Neural cell (in vitro differentiated cells): ENCODE results near the gene ASIP.

ENCODE experiments used
- MXI1 ChIP-seq: fragments of 450-650 bp; conservative IDR thresholded peaks from 2 replicates; pipeline ENCODE4 v1.6.1; 2014; ENCODE audit warnings: antibody characterized with exemption, mild to moderate bottlenecking; ENCODE audit not compliant: poor library complexity, severe bottlenecking
- TF ChIP-seq, protein P1 (sequence below): fragments of 450-650 bp; IDR thresholded peaks from 2 replicates; pipeline ENCODE4 v1.5.1; 2014; ENCODE audit warnings: antibody characterized with exemption, mild to moderate bottlenecking, moderate library complexity; ENCODE audit not compliant: poor library complexity, severe bottlenecking

DNA sequence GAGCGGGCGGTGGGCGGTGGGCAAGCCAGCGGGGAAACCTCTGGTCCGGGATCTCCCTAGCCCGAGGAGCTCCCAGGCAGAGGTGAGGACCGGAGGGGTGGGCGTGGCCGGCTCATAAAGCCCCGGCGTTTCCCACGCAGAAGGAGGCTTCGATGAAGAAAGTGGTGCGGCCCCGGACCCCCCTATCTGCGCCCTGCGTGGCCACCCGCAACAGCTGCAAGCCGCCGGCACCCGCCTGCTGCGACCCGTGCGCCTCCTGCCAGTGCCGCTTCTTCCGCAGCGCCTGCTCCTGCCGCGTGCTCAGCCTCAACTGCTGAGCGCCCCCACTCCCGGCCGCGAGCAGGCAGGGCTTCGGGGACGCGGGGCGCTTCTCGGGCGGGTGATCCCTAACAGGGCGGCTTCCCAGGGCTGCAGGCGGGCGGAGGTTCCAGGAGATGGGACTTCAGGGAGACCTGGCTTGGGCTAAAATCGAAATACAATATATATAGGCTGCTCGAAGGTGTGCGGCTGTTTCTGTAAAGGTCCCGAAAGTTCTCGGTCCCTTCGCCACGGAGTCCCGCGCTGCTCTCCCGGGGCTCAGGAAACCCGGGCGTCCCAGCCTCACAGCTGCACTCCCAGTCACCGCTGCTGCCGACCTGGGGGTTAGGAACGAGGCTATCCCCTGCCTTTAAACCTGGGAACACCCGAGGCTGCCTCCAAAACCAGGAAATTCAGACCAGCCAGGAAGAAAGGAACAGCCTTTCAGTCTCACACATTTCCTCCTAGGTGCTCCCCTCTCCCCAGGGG lies 27.8 kb downstream of the ASIP start:
- TF ChIP-seq, protein P1, sequence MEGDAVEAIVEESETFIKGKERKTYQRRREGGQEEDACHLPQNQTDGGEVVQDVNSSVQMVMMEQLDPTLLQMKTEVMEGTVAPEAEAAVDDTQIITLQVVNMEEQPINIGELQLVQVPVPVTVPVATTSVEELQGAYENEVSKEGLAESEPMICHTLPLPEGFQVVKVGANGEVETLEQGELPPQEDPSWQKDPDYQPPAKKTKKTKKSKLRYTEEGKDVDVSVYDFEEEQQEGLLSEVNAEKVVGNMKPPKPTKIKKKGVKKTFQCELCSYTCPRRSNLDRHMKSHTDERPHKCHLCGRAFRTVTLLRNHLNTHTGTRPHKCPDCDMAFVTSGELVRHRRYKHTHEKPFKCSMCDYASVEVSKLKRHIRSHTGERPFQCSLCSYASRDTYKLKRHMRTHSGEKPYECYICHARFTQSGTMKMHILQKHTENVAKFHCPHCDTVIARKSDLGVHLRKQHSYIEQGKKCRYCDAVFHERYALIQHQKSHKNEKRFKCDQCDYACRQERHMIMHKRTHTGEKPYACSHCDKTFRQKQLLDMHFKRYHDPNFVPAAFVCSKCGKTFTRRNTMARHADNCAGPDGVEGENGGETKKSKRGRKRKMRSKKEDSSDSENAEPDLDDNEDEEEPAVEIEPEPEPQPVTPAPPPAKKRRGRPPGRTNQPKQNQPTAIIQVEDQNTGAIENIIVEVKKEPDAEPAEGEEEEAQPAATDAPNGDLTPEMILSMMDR: no peak
- TF ChIP-seq MXI1: no peak
